SK-N-SH treated with all-trans-retinoic acid at 6 μM for 48 hours (cell line): ENCODE measurements around the gene BNIP2.

ENCODE experiments used
- CSRNP3 ChIP-seq: fragments of 250-450 bp; sonication (Bioruptor Pico); IDR thresholded peaks from 2 replicates; pipeline ENCODE4 v1.5.1; 2021; ENCODE audit warnings: mild to moderate bottlenecking, moderate library complexity
- ISL1 ChIP-seq: fragments of 250-450 bp; sonication (Bioruptor Pico); IDR thresholded peaks from 2 replicates; pipeline ENCODE4 v2.1.2; 2022; ENCODE audit warnings: mild to moderate bottlenecking, moderate library complexity

DNA sequence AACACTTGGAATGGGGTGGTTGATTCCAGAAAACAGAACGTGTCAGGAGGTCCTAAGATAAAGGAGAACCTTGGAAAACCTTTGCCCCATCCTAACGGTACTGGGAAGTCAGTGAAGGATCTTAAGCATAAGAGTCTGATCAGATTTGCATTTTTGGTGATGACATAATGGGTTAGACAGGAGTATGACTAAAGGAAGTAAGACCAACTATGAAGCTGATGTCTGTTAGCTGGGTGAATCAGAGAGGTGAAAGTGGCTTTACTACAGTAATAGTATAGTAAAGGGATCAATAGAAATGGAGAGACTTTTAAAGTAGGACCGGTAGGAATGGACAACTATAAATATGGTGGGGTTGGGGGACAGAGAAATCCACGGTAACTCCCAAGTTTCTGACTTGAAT lies 44.4 kb downstream of the BNIP2 start:
- no peak for TF ChIP-seq ISL1
- TF ChIP-seq CSRNP3 (CRISPR knock-in tag): no peak
